ENCODE data around the gene RND1. TPM values are rescaled to one million over a fixed set of nuclear protein-coding genes. Genes with fewer than 3 reads are reported as not detected.

The RND1 gene
- polyA plus RNA-seq, 1 donor from 2014 or later, result 1.3 TPM

DNA sequence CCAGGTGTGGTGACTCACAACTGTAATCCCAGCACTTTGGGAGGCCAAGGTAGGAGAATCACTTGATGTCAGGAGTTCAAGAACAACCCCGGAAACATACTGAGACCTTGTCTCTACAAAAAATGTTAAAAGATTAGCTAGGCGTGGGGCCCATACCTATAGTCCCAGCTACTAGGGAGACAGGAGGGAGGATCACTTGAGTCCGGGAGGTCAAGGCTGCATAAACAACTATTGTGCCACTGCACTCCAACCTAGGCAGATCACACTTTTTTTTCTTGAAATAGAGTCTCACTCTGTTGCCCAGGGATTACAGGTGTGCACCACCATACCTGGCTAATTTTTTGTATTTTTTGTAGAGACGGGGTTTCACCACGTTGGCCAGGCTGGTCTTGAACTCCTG, 6.1 kb downstream of the RND1 start:
- H3K27ac ChIP-seq (ENCODE audit: low read length), result no peak overlapping the region
- TF ChIP-seq EZH2 (IDR thresholded peaks at IDR 0.05; ENCODE audit: borderline replicate concordance, insufficient read depth, low read length, poor library complexity, severe bottlenecking), result no peak
- no peak for TF ChIP-seq TAF1 (IDR thresholded peaks at IDR 0.05; ENCODE audit: low read depth)
- TF ChIP-seq EP300 (conservative IDR thresholded peaks at IDR 0.05; ENCODE audit: poor library complexity, severe bottlenecking), result no peak
- TF ChIP-seq MXI1 (conservative IDR thresholded peaks at IDR 0.05; ENCODE audit: poor library complexity, severe bottlenecking), result no peak
- TF ChIP-seq, protein P1, sequence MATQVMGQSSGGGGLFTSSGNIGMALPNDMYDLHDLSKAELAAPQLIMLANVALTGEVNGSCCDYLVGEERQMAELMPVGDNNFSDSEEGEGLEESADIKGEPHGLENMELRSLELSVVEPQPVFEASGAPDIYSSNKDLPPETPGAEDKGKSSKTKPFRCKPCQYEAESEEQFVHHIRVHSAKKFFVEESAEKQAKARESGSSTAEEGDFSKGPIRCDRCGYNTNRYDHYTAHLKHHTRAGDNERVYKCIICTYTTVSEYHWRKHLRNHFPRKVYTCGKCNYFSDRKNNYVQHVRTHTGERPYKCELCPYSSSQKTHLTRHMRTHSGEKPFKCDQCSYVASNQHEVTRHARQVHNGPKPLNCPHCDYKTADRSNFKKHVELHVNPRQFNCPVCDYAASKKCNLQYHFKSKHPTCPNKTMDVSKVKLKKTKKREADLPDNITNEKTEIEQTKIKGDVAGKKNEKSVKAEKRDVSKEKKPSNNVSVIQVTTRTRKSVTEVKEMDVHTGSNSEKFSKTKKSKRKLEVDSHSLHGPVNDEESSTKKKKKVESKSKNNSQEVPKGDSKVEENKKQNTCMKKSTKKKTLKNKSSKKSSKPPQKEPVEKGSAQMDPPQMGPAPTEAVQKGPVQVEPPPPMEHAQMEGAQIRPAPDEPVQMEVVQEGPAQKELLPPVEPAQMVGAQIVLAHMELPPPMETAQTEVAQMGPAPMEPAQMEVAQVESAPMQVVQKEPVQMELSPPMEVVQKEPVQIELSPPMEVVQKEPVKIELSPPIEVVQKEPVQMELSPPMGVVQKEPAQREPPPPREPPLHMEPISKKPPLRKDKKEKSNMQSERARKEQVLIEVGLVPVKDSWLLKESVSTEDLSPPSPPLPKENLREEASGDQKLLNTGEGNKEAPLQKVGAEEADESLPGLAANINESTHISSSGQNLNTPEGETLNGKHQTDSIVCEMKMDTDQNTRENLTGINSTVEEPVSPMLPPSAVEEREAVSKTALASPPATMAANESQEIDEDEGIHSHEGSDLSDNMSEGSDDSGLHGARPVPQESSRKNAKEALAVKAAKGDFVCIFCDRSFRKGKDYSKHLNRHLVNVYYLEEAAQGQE (IDR thresholded peaks at IDR 0.05; ENCODE audit: borderline replicate concordance), result no peak
- TF ChIP-seq POLR2AphosphoS5 (IDR thresholded peaks at IDR 0.05), result no peak
- TF ChIP-seq SMC3 (conservative IDR thresholded peaks at IDR 0.05; ENCODE audit: poor library complexity), result no peak
- TF ChIP-seq, protein P2, sequence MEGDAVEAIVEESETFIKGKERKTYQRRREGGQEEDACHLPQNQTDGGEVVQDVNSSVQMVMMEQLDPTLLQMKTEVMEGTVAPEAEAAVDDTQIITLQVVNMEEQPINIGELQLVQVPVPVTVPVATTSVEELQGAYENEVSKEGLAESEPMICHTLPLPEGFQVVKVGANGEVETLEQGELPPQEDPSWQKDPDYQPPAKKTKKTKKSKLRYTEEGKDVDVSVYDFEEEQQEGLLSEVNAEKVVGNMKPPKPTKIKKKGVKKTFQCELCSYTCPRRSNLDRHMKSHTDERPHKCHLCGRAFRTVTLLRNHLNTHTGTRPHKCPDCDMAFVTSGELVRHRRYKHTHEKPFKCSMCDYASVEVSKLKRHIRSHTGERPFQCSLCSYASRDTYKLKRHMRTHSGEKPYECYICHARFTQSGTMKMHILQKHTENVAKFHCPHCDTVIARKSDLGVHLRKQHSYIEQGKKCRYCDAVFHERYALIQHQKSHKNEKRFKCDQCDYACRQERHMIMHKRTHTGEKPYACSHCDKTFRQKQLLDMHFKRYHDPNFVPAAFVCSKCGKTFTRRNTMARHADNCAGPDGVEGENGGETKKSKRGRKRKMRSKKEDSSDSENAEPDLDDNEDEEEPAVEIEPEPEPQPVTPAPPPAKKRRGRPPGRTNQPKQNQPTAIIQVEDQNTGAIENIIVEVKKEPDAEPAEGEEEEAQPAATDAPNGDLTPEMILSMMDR (IDR thresholded peaks at IDR 0.05; ENCODE audit: poor library complexity, severe bottlenecking), result no peak
- no peak for TF ChIP-seq RAD21 (conservative IDR thresholded peaks at IDR 0.05)
- no peak overlapping the region for H3K4me2 ChIP-seq (ENCODE audit: low read length)
- H3K9me3 ChIP-seq (ENCODE audit: low read length), result no peaks in the 10 kb centered on the region
- H3K36me3 ChIP-seq (ENCODE audit: insufficient read depth, low read length), result no peaks in the 10 kb centered on the region
- no peaks in the 10 kb centered on the region for H3F3A ChIP-seq (ENCODE audit: insufficient read depth, low read length, poor library complexity, severe bottlenecking)
- no peaks in the 10 kb centered on the region for H4K20me1 ChIP-seq (ENCODE audit: insufficient read depth)
- no peak overlapping the region for H3K4me3 ChIP-seq (ENCODE audit: low read length)
- no peaks in the 10 kb centered on the region for H3K79me2 ChIP-seq (replicated peaks; ENCODE audit: insufficient read depth, low read length)
- no peak overlapping the region for H2AFZ ChIP-seq (ENCODE audit: low read depth, low read length)
- H3K9ac ChIP-seq (ENCODE audit: low read length), result no peak overlapping the region
- H3K9me2 ChIP-seq (ENCODE audit: insufficient read depth, low read length), result no peaks in the 10 kb centered on the region
- peaks cover 6% of the 10 kb centered on the region for H3K27me3 ChIP-seq (ENCODE audit: insufficient read depth, low read depth, low read length)

DNA sequence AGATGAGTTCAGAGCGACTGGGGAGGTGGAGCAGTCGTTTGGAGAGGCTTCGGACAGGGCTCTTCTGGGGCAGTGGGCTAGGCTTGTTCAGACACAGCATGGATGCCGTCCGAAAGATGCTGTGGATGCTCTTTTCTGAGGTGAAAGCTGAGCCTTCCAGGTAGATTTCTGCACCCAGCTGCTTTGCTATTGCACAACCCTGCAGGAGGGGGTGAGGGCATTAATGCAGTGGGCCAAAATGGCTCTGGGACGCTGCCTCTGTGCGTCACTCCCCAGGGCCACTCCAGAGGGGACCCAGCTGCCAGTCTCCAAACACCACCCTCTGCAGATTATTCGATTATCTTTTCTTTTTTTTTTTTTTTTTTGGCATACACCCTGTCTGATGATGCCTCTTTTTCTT, 7.6 kb downstream of the RND1 start:
- Histone ChIP-seq H3K36me3 (ENCODE audit: insufficient read depth, low read length) (no peaks in the 10 kb centered on the region), H3K79me2 (replicated peaks; ENCODE audit: insufficient read depth, low read length) (no peaks in the 10 kb centered on the region), H3F3A (ENCODE audit: insufficient read depth, low read length, poor library complexity, severe bottlenecking) (no peaks in the 10 kb centered on the region), H3K9ac (ENCODE audit: low read length) (no peak overlapping the region), H3K27ac (ENCODE audit: low read length) (no peak overlapping the region), H4K20me1 (ENCODE audit: insufficient read depth) (no peaks in the 10 kb centered on the region), H3K9me2 (ENCODE audit: insufficient read depth, low read length) (no peaks in the 10 kb centered on the region), H3K27me3 (ENCODE audit: insufficient read depth, low read depth, low read length) (no peaks in the 10 kb centered on the region), H3K4me2 (ENCODE audit: low read length) (no peak overlapping the region), H3K4me3 (ENCODE audit: low read length) (no peak overlapping the region), H2AFZ (ENCODE audit: low read depth, low read length) (no peak overlapping the region), H3K9me3 (ENCODE audit: low read length) (no peaks in the 10 kb centered on the region)
- TF ChIP-seq, protein P2 (IDR thresholded peaks at IDR 0.05; ENCODE audit: poor library complexity, severe bottlenecking), result no peak
- TF ChIP-seq EP300 (conservative IDR thresholded peaks at IDR 0.05; ENCODE audit: poor library complexity, severe bottlenecking) (no peak), RAD21 (conservative IDR thresholded peaks at IDR 0.05) (no peak), EZH2 (IDR thresholded peaks at IDR 0.05; ENCODE audit: borderline replicate concordance, insufficient read depth, low read length, poor library complexity, severe bottlenecking) (no peak), POLR2AphosphoS5 (IDR thresholded peaks at IDR 0.05) (no peak), SMC3 (conservative IDR thresholded peaks at IDR 0.05; ENCODE audit: poor library complexity) (no peak), TAF1 (IDR thresholded peaks at IDR 0.05; ENCODE audit: low read depth) (no peak), MXI1 (conservative IDR thresholded peaks at IDR 0.05; ENCODE audit: poor library complexity, severe bottlenecking) (no peak)
- TF ChIP-seq, protein P1 (IDR thresholded peaks at IDR 0.05; ENCODE audit: borderline replicate concordance), result no peak
